Stimulated activated CD4-positive, alpha-beta T cell treated with anti-CD3 and anti-CD28 coated beads, TNF-alpha, amount 100 ng/mL, for 24 hours (primary cell): Measurements from ENCODE around the gene NDUFS5.
"Not testable (repeated sequence)": the region's sequence is repeated elsewhere in the genome, so short reads cannot be mapped to it uniquely, and the experiment has no call there.

Experiments
- DNase-seq, 3 experiments: peaks; one replicate each; pipeline ENCODE4 v3.0.0-alpha.2; 2020; ENCODE audit warnings: low read depth in 3 of 3

Gene NDUFS5

GRCh38 chr1:39016604-39017171 is 9.5 kb upstream of the NDUFS5 start:
- no peak for DNase-seq

- no peak for DNase-seq
Measured at GRCh38 chr1:39017266-39017665, 8.9 kb upstream of the NDUFS5 start.

- not testable (repeated sequence) for DNase-seq
Measured at GRCh38 chr1:39020494-39020893, 5.7 kb upstream of the NDUFS5 start.

GRCh38 chr1:39021426-39021825 is 4.7 kb upstream of the NDUFS5 start:
- DNase-seq = no peak

- no peak for DNase-seq
Measured at GRCh38 chr1:39023140-39023539, 3.0 kb upstream of the NDUFS5 start.

GRCh38 chr1:39026866-39027507 is 837 bp downstream of the NDUFS5 start:
- DNase-seq = no peak

- DNase-seq = no peak
Measured at GRCh38 chr1:39034114-39034654, 8.0 kb downstream of the NDUFS5 start.

GRCh38 chr1:39036678-39037077 is 10.5 kb downstream of the NDUFS5 start:
- DNase-seq = no peak

- DNase-seq = no peak
Measured at GRCh38 chr1:39043513-39043912, 17.4 kb downstream of the NDUFS5 start.

GRCh38 chr1:39044762-39045161 is 18.6 kb downstream of the NDUFS5 start:
- no peak for DNase-seq

- DNase-seq = no peak
Measured at GRCh38 chr1:39045231-39045630, 19.1 kb downstream of the NDUFS5 start.

GRCh38 chr1:39046613-39047210 is 20.6 kb downstream of the NDUFS5 start:
- no peak for DNase-seq

- DNase-seq = no peak
Measured at GRCh38 chr1:39047374-39048229, 21.5 kb downstream of the NDUFS5 start.

- DNase-seq = no peak
Measured at GRCh38 chr1:39048745-39049370, 22.7 kb downstream of the NDUFS5 start.

GRCh38 chr1:39050001-39050400 is 23.9 kb downstream of the NDUFS5 start:
- no peak for DNase-seq

- not testable (repeated sequence) for DNase-seq
Measured at GRCh38 chr1:39051193-39051850, 25.2 kb downstream of the NDUFS5 start.

GRCh38 chr1:39051956-39052355 is 25.8 kb downstream of the NDUFS5 start:
- no peak for DNase-seq

- DNase-seq = not testable (repeated sequence)
Measured at GRCh38 chr1:39055213-39055710, 29.1 kb downstream of the NDUFS5 start.

- DNase-seq = not testable (repeated sequence)
Measured at GRCh38 chr1:39061516-39061915, 35.4 kb downstream of the NDUFS5 start.

- no peak for DNase-seq
Measured at GRCh38 chr1:39061951-39062350, 35.8 kb downstream of the NDUFS5 start.

GRCh38 chr1:39063191-39063590 is 37.0 kb downstream of the NDUFS5 start:
- DNase-seq = no peak
